ENCODE results near the gene UCMA. TPM values are rescaled to one million over a fixed set of nuclear protein-coding genes. Genes with fewer than 3 reads are reported as not detected.

Gene UCMA
- total RNA-seq, 1 experiment from 2014 or later, result not detected

DNA sequence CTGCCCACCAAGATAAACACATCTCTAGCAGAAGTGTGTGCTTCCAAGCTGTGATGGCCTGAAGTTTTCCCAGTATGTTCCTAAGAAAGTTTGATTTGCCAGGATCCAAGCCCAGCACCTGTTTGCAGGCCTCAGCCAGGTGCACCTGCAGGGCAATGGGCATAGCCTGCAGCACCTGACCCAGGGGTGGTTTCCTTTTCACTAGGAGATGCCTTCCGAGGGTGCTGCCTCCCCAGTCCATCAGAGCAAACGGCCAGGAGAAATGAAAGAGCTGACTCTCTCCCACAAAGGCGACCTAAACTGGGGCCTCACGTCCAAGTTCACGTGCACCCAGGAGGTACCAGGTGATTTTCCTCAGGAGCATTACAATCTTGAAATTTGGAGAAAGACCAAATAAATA lies 7.1 kb downstream of the UCMA start:
- DNase-seq (no peak), ATAC-seq (no peak)
- Histone ChIP-seq H3K9me2 (replicated peaks; ENCODE audit: low read length) (no peaks in the 10 kb centered on the region), H3K4me1 (ENCODE audit: insufficient read depth, low read length) (no peaks in the 10 kb centered on the region), H4K20me1 (ENCODE audit: low read length) (no peaks in the 10 kb centered on the region), H3K9ac (ENCODE audit: low read length) (no peak overlapping the region), H3K4me3 (ENCODE audit: low read length) (no peak overlapping the region), H3F3A (ENCODE audit: low read length, unreplicated experiment) (no peaks in the 10 kb centered on the region), H3K36me3 (ENCODE audit: low read depth, low read length) (no peaks in the 10 kb centered on the region), H3K27ac (ENCODE audit: low read length) (no peak overlapping the region), H3K9me3 (ENCODE audit: low read length) (no peaks in the 10 kb centered on the region), H2AFZ (ENCODE audit: low read length) (no peak overlapping the region), H3K79me2 (ENCODE audit: low read length) (no peaks in the 10 kb centered on the region), H3K4me2 (ENCODE audit: low read length) (no peak overlapping the region), H3K27me3 (ENCODE audit: low read length) (no peaks in the 10 kb centered on the region)
- ChIA-PET CTCF (no interaction called here), POLR2A (ENCODE audit: unreplicated experiment) (no interaction called here)
- TF ChIP-seq, protein P1, sequence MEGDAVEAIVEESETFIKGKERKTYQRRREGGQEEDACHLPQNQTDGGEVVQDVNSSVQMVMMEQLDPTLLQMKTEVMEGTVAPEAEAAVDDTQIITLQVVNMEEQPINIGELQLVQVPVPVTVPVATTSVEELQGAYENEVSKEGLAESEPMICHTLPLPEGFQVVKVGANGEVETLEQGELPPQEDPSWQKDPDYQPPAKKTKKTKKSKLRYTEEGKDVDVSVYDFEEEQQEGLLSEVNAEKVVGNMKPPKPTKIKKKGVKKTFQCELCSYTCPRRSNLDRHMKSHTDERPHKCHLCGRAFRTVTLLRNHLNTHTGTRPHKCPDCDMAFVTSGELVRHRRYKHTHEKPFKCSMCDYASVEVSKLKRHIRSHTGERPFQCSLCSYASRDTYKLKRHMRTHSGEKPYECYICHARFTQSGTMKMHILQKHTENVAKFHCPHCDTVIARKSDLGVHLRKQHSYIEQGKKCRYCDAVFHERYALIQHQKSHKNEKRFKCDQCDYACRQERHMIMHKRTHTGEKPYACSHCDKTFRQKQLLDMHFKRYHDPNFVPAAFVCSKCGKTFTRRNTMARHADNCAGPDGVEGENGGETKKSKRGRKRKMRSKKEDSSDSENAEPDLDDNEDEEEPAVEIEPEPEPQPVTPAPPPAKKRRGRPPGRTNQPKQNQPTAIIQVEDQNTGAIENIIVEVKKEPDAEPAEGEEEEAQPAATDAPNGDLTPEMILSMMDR (conservative IDR thresholded peaks at IDR 0.05; ENCODE audit: low read depth, low read length), result no peak
- TF ChIP-seq EZH2 (IDR thresholded peaks at IDR 0.05; ENCODE audit: low read length, unreplicated experiment), result no peak
- no peak for TF ChIP-seq EZH2phosphoT487 (IDR thresholded peaks at IDR 0.05; ENCODE audit: borderline replicate concordance, low read length)
- BruUV-seq (replicated peaks), result no TSS peak
- intact Hi-C loops (cut with micrococcal nuclease), result no loop called here

DNA sequence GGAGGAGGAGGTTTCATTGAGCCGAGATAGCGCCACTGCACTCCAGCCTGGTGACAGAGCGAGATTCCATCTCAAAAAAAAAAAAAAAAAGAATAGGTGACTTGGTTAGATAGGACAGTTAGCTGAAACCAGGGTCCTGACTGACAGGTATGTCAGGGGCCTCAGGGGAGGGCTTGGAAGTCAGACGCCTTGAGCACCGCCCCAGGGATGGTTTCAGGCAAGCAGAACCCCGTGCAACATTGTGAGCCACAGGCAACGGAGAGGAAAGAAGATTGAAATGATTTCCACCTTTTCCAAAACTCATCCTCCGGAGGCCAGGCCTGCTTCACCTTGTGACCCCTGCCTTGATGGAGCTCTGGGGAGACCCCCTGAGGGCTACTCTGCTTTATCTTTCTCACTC lies 8.6 kb downstream of the UCMA start:
- H3K36me3 ChIP-seq (ENCODE audit: low read depth, low read length), result no peaks in the 10 kb centered on the region
- no peak overlapping the region for H2AFZ ChIP-seq (ENCODE audit: low read length)
- H3K9me2 ChIP-seq (replicated peaks; ENCODE audit: low read length), result no peaks in the 10 kb centered on the region
- H3K4me1 ChIP-seq (ENCODE audit: insufficient read depth, low read length), result no peaks in the 10 kb centered on the region
- no peaks in the 10 kb centered on the region for H4K20me1 ChIP-seq (ENCODE audit: low read length)
- BruUV-seq (replicated peaks), result no TSS peak
- no peak overlapping the region for H3K27ac ChIP-seq (ENCODE audit: low read length)
- no peak overlapping the region for H3K9ac ChIP-seq (ENCODE audit: low read length)
- intact Hi-C loops (cut with micrococcal nuclease), result no loop called here
- POLR2A ChIA-PET (ENCODE audit: unreplicated experiment), result no interaction called here
- no peaks in the 10 kb centered on the region for H3K27me3 ChIP-seq (ENCODE audit: low read length)
- no peak overlapping the region for H3K4me2 ChIP-seq (ENCODE audit: low read length)
- H3K79me2 ChIP-seq (ENCODE audit: low read length), result no peaks in the 10 kb centered on the region
- H3F3A ChIP-seq (ENCODE audit: low read length, unreplicated experiment), result no peaks in the 10 kb centered on the region
- ATAC-seq, result no peak
- DNase-seq, result no peak
- H3K4me3 ChIP-seq (ENCODE audit: low read length), result no peak overlapping the region
- CTCF ChIA-PET, result no interaction called here
- TF ChIP-seq EZH2phosphoT487 (IDR thresholded peaks at IDR 0.05; ENCODE audit: borderline replicate concordance, low read length) (no peak), EZH2 (IDR thresholded peaks at IDR 0.05; ENCODE audit: low read length, unreplicated experiment) (no peak)
- TF ChIP-seq, protein P1 (conservative IDR thresholded peaks at IDR 0.05; ENCODE audit: low read depth, low read length), result no peak
- no peaks in the 10 kb centered on the region for H3K9me3 ChIP-seq (ENCODE audit: low read length)

DNA sequence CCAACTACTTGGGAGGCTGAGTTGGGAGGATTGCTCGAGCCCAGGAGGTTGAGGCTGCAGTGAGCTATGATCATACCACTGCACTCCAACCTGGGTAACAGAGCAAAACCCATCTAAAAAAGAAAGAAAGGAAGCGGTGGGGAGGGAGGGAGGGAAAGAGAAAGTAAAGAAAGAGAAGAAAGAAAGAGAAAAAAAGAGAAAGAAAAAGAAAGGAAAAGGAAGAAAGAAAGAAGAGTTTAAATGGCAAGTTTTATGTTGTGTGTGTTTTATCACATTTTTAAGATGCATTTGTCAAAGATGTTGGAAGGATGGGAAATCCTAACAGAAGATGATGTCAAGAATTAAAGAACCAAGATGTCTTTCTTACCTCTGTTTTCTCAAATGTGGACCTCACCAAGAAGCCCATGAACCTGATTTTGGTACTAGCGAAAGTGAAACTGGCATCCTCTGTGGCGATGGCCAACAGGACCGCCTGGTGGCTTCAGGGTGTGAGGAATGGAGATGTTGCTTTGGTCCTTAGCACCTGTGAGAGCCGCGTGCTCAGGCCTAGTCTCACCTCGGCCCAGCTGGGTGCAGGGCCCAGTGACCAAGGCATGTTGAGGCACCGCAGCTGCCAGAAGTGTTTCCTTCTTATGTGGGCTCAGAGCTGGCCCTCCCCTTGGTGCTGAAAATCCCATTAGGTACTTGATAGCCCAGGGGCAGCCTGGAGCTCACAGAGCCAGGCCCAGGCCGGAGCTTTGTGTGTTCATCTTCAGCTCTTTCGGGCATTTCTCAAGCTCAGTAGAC lies 9.8 kb downstream of the UCMA start:
- no peaks in the 10 kb centered on the region for H3K9me2 ChIP-seq (replicated peaks; ENCODE audit: low read length)
- H3K36me3 ChIP-seq (ENCODE audit: low read depth, low read length), result no peaks in the 10 kb centered on the region
- H3K27ac ChIP-seq (ENCODE audit: low read length), result no peak overlapping the region
- DNase-seq, result no peak
- ChIA-PET POLR2A (ENCODE audit: unreplicated experiment) (no interaction called here), CTCF (no interaction called here)
- no peak overlapping the region for H3K4me2 ChIP-seq (ENCODE audit: low read length)
- TF ChIP-seq EZH2phosphoT487 (IDR thresholded peaks at IDR 0.05; ENCODE audit: borderline replicate concordance, low read length) (no peak), EZH2 (IDR thresholded peaks at IDR 0.05; ENCODE audit: low read length, unreplicated experiment) (no peak)
- TF ChIP-seq, protein P1 (conservative IDR thresholded peaks at IDR 0.05; ENCODE audit: low read depth, low read length), result no peak
- no TSS peak for BruUV-seq (replicated peaks)
- H4K20me1 ChIP-seq (ENCODE audit: low read length), result no peaks in the 10 kb centered on the region
- H3K4me3 ChIP-seq (ENCODE audit: low read length), result no peak overlapping the region
- H3K79me2 ChIP-seq (ENCODE audit: low read length), result no peaks in the 10 kb centered on the region
- intact Hi-C loops (cut with micrococcal nuclease), result loop anchor here (5.0 kb wide), 1 partner anchor 78 kb away; the partner anchor contains the start of gene PHYH
- H2AFZ ChIP-seq (ENCODE audit: low read length), result no peak overlapping the region
- no peaks in the 10 kb centered on the region for H3K9me3 ChIP-seq (ENCODE audit: low read length)
- H3F3A ChIP-seq (ENCODE audit: low read length, unreplicated experiment), result no peaks in the 10 kb centered on the region
- H3K27me3 ChIP-seq (ENCODE audit: low read length), result no peaks in the 10 kb centered on the region
- no peak for ATAC-seq
- peaks cover 3% of the 10 kb centered on the region; the same call in 1 of the 2 replicates for H3K4me1 ChIP-seq (ENCODE audit: insufficient read depth, low read length)
- H3K9ac ChIP-seq (ENCODE audit: low read length), result no peak overlapping the region

All from PC-3 (cell line).